GM19043 (cell line): ENCODE measurements around the gene GLO1.

Experiments used
- ATAC-seq: cut with Tn5 transposase; IDR thresholded peaks from one replicate; pipeline ENCODE4 v1.9.1; 2021; ENCODE audit warnings: low read depth; ENCODE audit not compliant: unreplicated experiment

The GLO1 gene

GRCh38 chr6:38631186-38631783, 71.7 kb downstream of the GLO1 start:
- no peak for ATAC-seq
